Endothelial cell of umbilical vein (primary cell): ENCODE results near the gene NAPA.

Source experiments
- CTCF ChIP-seq, 2 donors: IDR thresholded peaks; 1 replicate in 1 of 2; 2 replicates in 1 of 2; pipeline ENCODE4 v1.5.1; 2011; ENCODE audit warnings: low read length in 2 of 2, mild to moderate bottlenecking in 2 of 2, moderate library complexity in 2 of 2, control low read depth in 1 of 2, inconsistent platforms in 1 of 2, low read depth in 1 of 2; ENCODE audit not compliant: insufficient read depth in 1 of 2; ENCODE audit errors: extremely low read depth in 1 of 2
- POLR2A ChIP-seq: IDR thresholded peaks from 2 replicates; pipeline ENCODE4 v1.6.1; 2012; ENCODE audit warnings: low read depth, mild to moderate bottlenecking, control low read depth, low read length

GRCh38 chr19:47447470-47448359 lies 67.1 kb downstream of the NAPA start:
- TF ChIP-seq POLR2A, result no peak
- no peak for TF ChIP-seq CTCF (IDR thresholded peaks at IDR 0.05; ENCODE audit: extremely low read depth in 1 of 2, insufficient read depth in 1 of 2, low read depth in 1 of 2, low read length in 2 of 2)
